HEK293T (cell line): ENCODE data around the gene CEP20.
A peak's percentile ranks its signal among the peaks of the same experiment; 100 is the strongest.
"Not testable (repeated sequence)": the region's sequence is repeated elsewhere in the genome, so short reads cannot be mapped to it uniquely, and the experiment has no call there.

ENCODE experiments used
- CTCF ChIA-PET: fragments of 350-600 bp; formaldehyde crosslinking; extraction: SDS; loops from one replicate; lab custom pipeline; 2021; ENCODE audit warnings: antibody characterized with exemption, inconsistent platforms; lab: Yijun Ruan, JAX
- POLR2A ChIA-PET: fragments of 350-600 bp; formaldehyde crosslinking; extraction: SDS; loops from one replicate; lab custom pipeline; 2020; ENCODE audit warnings: antibody characterized with exemption, inconsistent platforms; lab: Yijun Ruan, JAX
- DNase-seq: peaks from one replicate; pipeline ENCODE4 v3.0.0; 2012; ENCODE audit warnings: mixed read lengths; ENCODE audit errors: extremely low spot score
- ARNT ChIP-seq: fragments of 450-650 bp; IDR thresholded peaks from 2 replicates; pipeline ENCODE4 v1.6.1; 2017; ENCODE audit warnings: mild to moderate bottlenecking
- BHLHE40 ChIP-seq: fragments of 450-650 bp; IDR thresholded peaks from 2 replicates; pipeline ENCODE4 v1.6.1; 2016; ENCODE audit warnings: mild to moderate bottlenecking, moderate library complexity, borderline replicate concordance
- CTBP1 ChIP-seq: fragments of 450-650 bp; IDR thresholded peaks from 2 replicates; pipeline ENCODE4 v1.6.1; 2016; ENCODE audit warnings: borderline replicate concordance
- ELF4 ChIP-seq: fragments of 450-650 bp; IDR thresholded peaks from 2 replicates; pipeline ENCODE4 v1.6.1; 2017; ENCODE audit warnings: antibody characterized with exemption
- FOXA1 ChIP-seq: fragments of 450-650 bp; IDR thresholded peaks from 2 replicates; pipeline ENCODE4 v1.6.1; 2016; ENCODE audit warnings: mild to moderate bottlenecking
- FOXK2 ChIP-seq: fragments of 450-650 bp; IDR thresholded peaks from 2 replicates; pipeline ENCODE4 v1.6.1; 2016; ENCODE audit warnings: mild to moderate bottlenecking
- FOXM1 ChIP-seq: fragments of 450-650 bp; IDR thresholded peaks from 2 replicates; pipeline ENCODE4 v1.6.1; 2017; ENCODE audit warnings: mild to moderate bottlenecking, borderline replicate concordance
- HDGF ChIP-seq: fragments of 450-650 bp; IDR thresholded peaks from 2 replicates; pipeline ENCODE4 v1.6.1; 2017; ENCODE audit warnings: antibody characterized with exemption, borderline replicate concordance
- L3MBTL2 ChIP-seq: fragments of 450-650 bp; conservative IDR thresholded peaks from 2 replicates; pipeline ENCODE4 v1.6.1; 2016; ENCODE audit warnings: mild to moderate bottlenecking
- LEF1 ChIP-seq: fragments of 450-650 bp; IDR thresholded peaks from 2 replicates; pipeline ENCODE4 v1.6.1; 2017; ENCODE audit warnings: mild to moderate bottlenecking, borderline replicate concordance
- NFRKB ChIP-seq: fragments of 450-650 bp; IDR thresholded peaks from 2 replicates; pipeline ENCODE4 v1.6.1; 2016; ENCODE audit warnings: mild to moderate bottlenecking, moderate library complexity
- SP1 ChIP-seq: fragments of 450-650 bp; IDR thresholded peaks from 2 replicates; pipeline ENCODE4 v1.6.1; 2017
- SUZ12 ChIP-seq: fragments of 450-650 bp; IDR thresholded peaks from 2 replicates; pipeline ENCODE4 v1.6.1; 2016; ENCODE audit warnings: mild to moderate bottlenecking
- TARDBP ChIP-seq: fragments of 450-650 bp; IDR thresholded peaks from 2 replicates; pipeline ENCODE4 v1.6.1; 2016
- ZNF384 ChIP-seq: fragments of 450-650 bp; IDR thresholded peaks from 2 replicates; pipeline ENCODE4 v1.6.1; 2016
- TF ChIP-seq, protein P1 (sequence below): fragments of 450-650 bp; IDR thresholded peaks from 2 replicates; pipeline ENCODE4 v1.6.1; 2016

Gene CEP20, protein sequence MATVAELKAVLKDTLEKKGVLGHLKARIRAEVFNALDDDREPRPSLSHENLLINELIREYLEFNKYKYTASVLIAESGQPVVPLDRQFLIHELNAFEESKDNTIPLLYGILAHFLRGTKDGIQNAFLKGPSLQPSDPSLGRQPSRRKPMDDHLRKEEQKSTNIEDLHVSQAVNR

DNA sequence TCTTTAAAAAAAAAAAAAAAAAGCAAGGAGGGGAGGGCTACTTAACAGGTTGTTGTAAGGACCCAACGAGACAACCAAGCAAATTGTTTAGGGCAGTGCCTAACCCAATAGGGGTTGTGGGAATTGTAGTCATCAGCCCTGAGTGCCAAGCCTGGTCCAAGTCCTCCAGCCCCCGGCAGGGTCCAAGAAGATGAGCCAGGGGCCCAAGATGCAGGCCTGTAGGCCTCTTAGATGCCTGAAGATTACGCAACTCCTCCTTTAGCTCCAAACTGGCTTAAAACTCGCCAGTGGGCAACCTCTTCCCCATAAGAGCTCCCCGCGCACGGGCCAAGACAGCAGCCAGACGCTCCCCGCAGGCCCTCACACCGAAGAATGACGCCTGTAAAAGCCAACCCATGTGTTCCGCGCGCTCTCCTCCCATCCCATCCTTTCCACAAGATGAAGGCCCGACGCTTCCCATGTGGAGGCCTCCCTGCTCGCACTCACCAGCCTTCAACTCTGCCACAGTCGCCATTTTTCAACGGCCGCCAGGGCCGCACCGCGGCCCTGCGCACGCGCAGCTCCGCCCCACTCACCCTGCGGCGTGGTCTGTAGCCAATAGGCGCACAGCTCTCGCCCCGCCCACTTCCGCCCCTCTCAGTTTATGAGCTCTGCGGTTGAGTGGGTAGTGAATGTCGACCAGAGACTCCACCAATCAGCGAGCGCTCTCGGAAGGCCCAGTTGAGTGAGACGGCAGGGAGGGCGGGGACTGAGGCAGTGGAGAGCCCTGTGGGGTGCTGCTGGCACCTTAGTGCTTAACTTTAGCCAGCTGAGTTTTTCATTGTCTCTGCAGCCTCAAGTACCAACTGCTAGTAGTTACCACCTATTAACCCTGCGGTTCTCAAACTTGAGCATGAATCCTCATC is at the start of gene CEP20:
TSS of gene CEP20 (minus strand) at position 532 of the 905 bp plus-strand sequence. CDS start at position 514, 18 bp downstream.
- TF ChIP-seq CTBP1 (no peak), ZNF384 (peak; percentile 71), FOXA1 (no peak), SUZ12 (no peak), L3MBTL2 (no peak), FOXK2 (no peak), LEF1 (no peak), NFRKB (no peak)
- TF ChIP-seq, protein P1, sequence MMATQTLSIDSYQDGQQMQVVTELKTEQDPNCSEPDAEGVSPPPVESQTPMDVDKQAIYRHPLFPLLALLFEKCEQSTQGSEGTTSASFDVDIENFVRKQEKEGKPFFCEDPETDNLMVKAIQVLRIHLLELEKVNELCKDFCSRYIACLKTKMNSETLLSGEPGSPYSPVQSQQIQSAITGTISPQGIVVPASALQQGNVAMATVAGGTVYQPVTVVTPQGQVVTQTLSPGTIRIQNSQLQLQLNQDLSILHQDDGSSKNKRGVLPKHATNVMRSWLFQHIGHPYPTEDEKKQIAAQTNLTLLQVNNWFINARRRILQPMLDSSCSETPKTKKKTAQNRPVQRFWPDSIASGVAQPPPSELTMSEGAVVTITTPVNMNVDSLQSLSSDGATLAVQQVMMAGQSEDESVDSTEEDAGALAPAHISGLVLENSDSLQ, result peak; percentile 73
- POLR2A ChIA-PET, result interaction anchor here (0.8 to 1.7 kb wide), 20 partner anchors 9 to 233 kb away, joined by 3 to 22 read pairs (median 4); partner anchors contain the start of gene MYH11
- DNase-seq, result peak; percentile 100
- CTCF ChIA-PET, result interaction anchor here (0.9 to 1.2 kb wide), 3 partner anchors 11 to 279 kb away, joined by 3 to 7 read pairs (median 5); no protein-coding TSS in a partner anchor

DNA sequence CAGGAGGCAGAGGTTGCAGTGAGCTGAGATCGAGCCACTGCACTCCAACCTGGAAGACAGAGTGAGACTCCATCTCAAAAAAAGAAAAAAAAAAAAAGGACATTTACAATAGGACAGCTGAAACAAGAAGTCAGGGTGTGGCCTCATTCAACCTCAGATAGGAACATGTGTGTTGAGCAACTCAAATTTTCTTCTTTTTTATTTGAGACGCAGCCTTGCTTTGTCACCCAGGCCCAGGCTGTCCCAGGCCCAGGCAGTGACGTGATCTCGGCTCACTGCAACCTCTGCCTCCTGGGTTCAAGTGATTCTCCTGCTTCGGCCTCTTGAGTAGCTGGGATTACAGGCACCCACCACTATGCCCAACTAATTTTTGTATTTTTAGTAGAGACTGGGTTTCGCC is 48.4 kb upstream of the CEP20 start:
- POLR2A ChIA-PET, DNase-seq, CTCF ChIA-PET: not testable (repeated sequence)

DNA sequence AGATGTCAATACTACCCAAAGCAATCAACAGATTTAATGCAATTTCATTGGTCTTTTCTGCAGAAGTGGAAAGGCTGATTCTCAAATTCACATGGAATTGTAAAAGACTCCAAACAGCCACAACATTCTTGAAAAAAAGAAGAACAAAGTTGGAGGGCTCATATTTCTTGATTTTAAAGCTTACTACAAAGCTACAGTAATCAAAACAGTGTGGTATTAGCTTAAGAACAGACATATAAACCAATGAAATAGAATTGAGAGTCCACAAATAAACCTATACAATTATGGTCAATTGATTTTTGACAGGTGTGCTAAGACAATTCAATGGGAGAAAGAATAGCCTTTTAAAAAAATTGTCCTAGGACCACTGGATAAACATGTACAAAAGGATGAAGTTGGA is 46.6 kb upstream of the CEP20 start:
- POLR2A ChIA-PET, result no interaction called here

DNA sequence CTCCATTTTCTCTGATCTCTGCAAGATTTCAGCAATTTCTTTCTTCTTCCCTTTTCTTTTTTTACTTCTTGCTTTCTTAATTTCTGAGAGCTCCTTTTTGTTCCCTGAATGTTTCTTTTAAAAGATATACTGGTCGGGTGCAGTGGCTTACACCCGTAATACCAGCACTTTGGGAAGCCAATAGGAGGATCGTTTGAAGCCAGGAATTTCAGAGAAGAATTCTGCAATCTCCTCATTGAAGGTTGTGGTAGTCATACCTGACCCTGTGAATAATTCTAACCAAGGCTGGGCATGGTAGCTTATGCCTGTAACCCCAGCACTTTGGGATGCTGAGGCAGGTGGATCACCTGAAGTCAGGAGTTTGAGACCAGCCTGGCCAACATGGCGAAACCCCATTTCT is 45.4 kb upstream of the CEP20 start:
- DNase-seq, result no peak
- no peak for TF ChIP-seq ARNT
- TF ChIP-seq TARDBP, result no peak
- no peak for TF ChIP-seq BHLHE40
- TF ChIP-seq L3MBTL2, result no peak
- TF ChIP-seq FOXK2, result no peak
- no peak for TF ChIP-seq FOXM1
- no peak for TF ChIP-seq NFRKB
- TF ChIP-seq SP1, result no peak
- TF ChIP-seq, protein P1, result no peak
- no peak for TF ChIP-seq SUZ12
- no peak for TF ChIP-seq LEF1
- TF ChIP-seq HDGF, result no peak
- no peak for TF ChIP-seq CTBP1
- TF ChIP-seq ELF4, result no peak
- no peak for TF ChIP-seq FOXA1
- no peak for TF ChIP-seq ZNF384
- CTCF ChIA-PET, result no interaction called here
- POLR2A ChIA-PET, result no interaction called here

More for the DNA sequence above, 46.6 kb upstream of the CEP20 start:
- no peak for DNase-seq
- CTCF ChIA-PET, result no interaction called here
- TF ChIP-seq L3MBTL2 (no peak), ELF4 (no peak), ZNF384 (no peak), BHLHE40 (no peak), SUZ12 (no peak), LEF1 (no peak), ARNT (no peak), NFRKB (no peak), HDGF (no peak), CTBP1 (no peak), FOXK2 (no peak), FOXM1 (no peak)
- TF ChIP-seq, protein P1, result no peak

DNA sequence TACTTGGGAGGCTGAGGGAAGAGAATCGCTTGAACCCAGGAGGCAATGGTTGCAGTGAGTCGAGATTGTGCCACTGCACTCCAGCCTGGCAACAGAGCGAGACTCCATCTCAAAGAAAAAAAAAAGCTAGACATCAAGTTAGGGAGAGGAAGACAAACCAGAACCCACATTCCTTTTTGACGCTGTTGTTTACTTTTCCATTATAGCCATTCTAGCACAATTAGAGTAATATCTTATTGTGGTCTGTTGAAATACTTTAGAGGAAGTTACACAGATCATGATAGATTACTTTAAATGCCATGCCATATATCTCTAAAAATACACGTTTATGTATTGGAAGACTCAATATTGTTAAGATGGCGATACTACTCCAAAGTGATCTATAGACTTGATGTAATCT is 44.5 kb upstream of the CEP20 start:
- POLR2A ChIA-PET, result no interaction called here
- no peak for DNase-seq
- CTCF ChIA-PET, result no interaction called here
- TF ChIP-seq, protein P1, result no peak
- TF ChIP-seq ELF4 (no peak), L3MBTL2 (no peak), SP1 (no peak), FOXM1 (no peak), ARNT (no peak), ZNF384 (no peak), SUZ12 (no peak), HDGF (no peak), NFRKB (no peak)
